SKM-1 (cell line): ENCODE data around the gene TXNRD1.

ENCODE experiments used
- DNase-seq: peaks from one replicate; lab custom pipeline; 2025; ENCODE audit not compliant: unreplicated experiment; lab: John Stamatoyannopoulos, UW

Gene TXNRD1

GRCh38 chr12:104299842-104300481 lies 84.4 kb downstream of the TXNRD1 start:
- no peak for DNase-seq

GRCh38 chr12:104303538-104304151 lies 88.1 kb downstream of the TXNRD1 start, which contains the start of gene EID3:
TSS of gene EID3 (plus strand) at chr12:104303739. CDS start at chr12:104303935, 196 bp downstream.
- no peak for DNase-seq

- DNase-seq, result no peak
Measured at GRCh38 chr12:104304261-104305009, 88.9 kb downstream of the TXNRD1 start.

GRCh38 chr12:104305349-104305748 lies 89.8 kb downstream of the TXNRD1 start:
- DNase-seq, result no peak

- no peak for DNase-seq
Measured at GRCh38 chr12:104306376-104306775, 90.8 kb downstream of the TXNRD1 start.

- no peak for DNase-seq
Measured at GRCh38 chr12:104306943-104307654, 91.5 kb downstream of the TXNRD1 start.

GRCh38 chr12:104307655-104308000 lies 92.0 kb downstream of the TXNRD1 start:
- DNase-seq, result no peak

GRCh38 chr12:104309446-104309993 lies 93.9 kb downstream of the TXNRD1 start:
- no peak for DNase-seq

GRCh38 chr12:104310751-104311633 lies 95.4 kb downstream of the TXNRD1 start:
- DNase-seq, result no peak

- no peak for DNase-seq
Measured at GRCh38 chr12:104312202-104312601, 96.6 kb downstream of the TXNRD1 start.

- DNase-seq, result no peak
Measured at GRCh38 chr12:104312654-104313053, 97.1 kb downstream of the TXNRD1 start.

GRCh38 chr12:104313568-104314241 lies 98.1 kb downstream of the TXNRD1 start:
- no peak for DNase-seq

- no peak for DNase-seq
Measured at GRCh38 chr12:104314242-104314614, 98.6 kb downstream of the TXNRD1 start.

GRCh38 chr12:104315326-104316224 lies 100.0 kb downstream of the TXNRD1 start:
- no peak for DNase-seq

GRCh38 chr12:104316936-104317335 lies 101.4 kb downstream of the TXNRD1 start:
- DNase-seq, result no peak

GRCh38 chr12:104317538-104318210 lies 102.1 kb downstream of the TXNRD1 start:
- DNase-seq, result no peak

- DNase-seq, result no peak
Measured at GRCh38 chr12:104319028-104319427, 103.4 kb downstream of the TXNRD1 start.

GRCh38 chr12:104319918-104320626 lies 104.5 kb downstream of the TXNRD1 start:
- DNase-seq, result no peak
